ENCODE data around the gene ARSB. TPM values are rescaled to one million over a fixed set of nuclear protein-coding genes. Genes with fewer than 3 reads are reported as not detected.

Gene ARSB
- total RNA-seq, 1 experiment from 2014 or later, result 5.2 TPM

- no peak overlapping the region for H3K4me3 Mint-ChIP-seq (ENCODE audit: unreplicated experiment)
- ChIA-PET CTCF (interaction anchor here (0.9 kb wide), 1 partner anchor 10 kb away, joined by 4 read pairs; no protein-coding TSS in a partner anchor), POLR2A (interaction anchor here (1.0 kb wide), 1 partner anchor 9 kb away, joined by 3 read pairs; no protein-coding TSS in a partner anchor)
- intact Hi-C loops (cut with micrococcal nuclease), result loop anchor here (10.0 kb wide), 1 partner anchor 137 kb away; the partner anchor contains the start of gene LHFPL2
- H3K36me3 Mint-ChIP-seq (ENCODE audit: insufficient read depth, unreplicated experiment), result no peaks in the 10 kb centered on the region
- no peak for TF ChIP-seq CTCF (IDR thresholded peaks at IDR 0.05; ENCODE audit: unreplicated experiment)
- H3K9me3 Mint-ChIP-seq (ENCODE audit: unreplicated experiment), result no peaks in the 10 kb centered on the region
- H3K27me3 Mint-ChIP-seq (ENCODE audit: insufficient read depth, unreplicated experiment), result no peaks in the 10 kb centered on the region
- no TSS peak for BruUV-seq (replicated peaks)
- no peak overlapping the region for H3K27ac Mint-ChIP-seq (ENCODE audit: low read depth, unreplicated experiment)
- no peak for DNase-seq (ENCODE audit: unreplicated experiment)
- H3K4me1 Mint-ChIP-seq (ENCODE audit: insufficient read depth, unreplicated experiment), result peaks cover 18% of the 10 kb centered on the region
These were observed 203.4 kb downstream of the ARSB start for GRCh38 chr5:78781611-78782286.

GRCh38 chr5:78779771-78780616, 205.1 kb downstream of the ARSB start:
- Mint-ChIP-seq H3K36me3 (ENCODE audit: insufficient read depth, unreplicated experiment) (no peaks in the 10 kb centered on the region), H3K27ac (ENCODE audit: low read depth, unreplicated experiment) (peak overlapping the region; percentile 16), H3K4me3 (ENCODE audit: unreplicated experiment) (no peak overlapping the region), H3K27me3 (ENCODE audit: insufficient read depth, unreplicated experiment) (no peaks in the 10 kb centered on the region), H3K4me1 (ENCODE audit: insufficient read depth, unreplicated experiment) (peaks cover 18% of the 10 kb centered on the region), H3K9me3 (ENCODE audit: unreplicated experiment) (no peaks in the 10 kb centered on the region)
- DNase-seq (ENCODE audit: unreplicated experiment), result peak; percentile 87
- ChIA-PET CTCF (interaction anchor here (0.6 to 1.0 kb wide), 4 partner anchors 83 to 374 kb away, joined by 3 to 4 read pairs (median 3); no protein-coding TSS in a partner anchor), POLR2A (no interaction called here)
- no peak for TF ChIP-seq CTCF (IDR thresholded peaks at IDR 0.05; ENCODE audit: unreplicated experiment)
- intact Hi-C loops (cut with micrococcal nuclease), result loop anchor here (10.0 kb wide), 1 partner anchor 135 kb away; the partner anchor contains the start of gene LHFPL2
- BruUV-seq (replicated peaks), result no TSS peak

- BruUV-seq (replicated peaks), result no TSS peak
- H3K4me1 Mint-ChIP-seq (ENCODE audit: insufficient read depth, unreplicated experiment), result peaks cover 18% of the 10 kb centered on the region
- CTCF ChIA-PET, result interaction anchor here (1.0 kb wide), 1 partner anchor 108 kb away, joined by 4 read pairs; no protein-coding TSS in a partner anchor
- DNase-seq (ENCODE audit: unreplicated experiment), result no peak
- peak overlapping the region; percentile 16 for H3K27ac Mint-ChIP-seq (ENCODE audit: low read depth, unreplicated experiment)
- no peaks in the 10 kb centered on the region for H3K27me3 Mint-ChIP-seq (ENCODE audit: insufficient read depth, unreplicated experiment)
- no peak overlapping the region for H3K4me3 Mint-ChIP-seq (ENCODE audit: unreplicated experiment)
- H3K36me3 Mint-ChIP-seq (ENCODE audit: insufficient read depth, unreplicated experiment), result no peaks in the 10 kb centered on the region
- intact Hi-C loops (cut with micrococcal nuclease), result no loop called here
- POLR2A ChIA-PET, result interaction anchor here (1.2 kb wide), 1 partner anchor 32 kb away, joined by 3 read pairs; no protein-coding TSS in a partner anchor
- TF ChIP-seq CTCF (IDR thresholded peaks at IDR 0.05; ENCODE audit: unreplicated experiment), result no peak
- no peaks in the 10 kb centered on the region for H3K9me3 Mint-ChIP-seq (ENCODE audit: unreplicated experiment)
These were observed 205.8 kb downstream of the ARSB start for GRCh38 chr5:78779262-78779661.

- peaks cover 18% of the 10 kb centered on the region for H3K4me1 Mint-ChIP-seq (ENCODE audit: insufficient read depth, unreplicated experiment)
These were observed 206.6 kb downstream of the ARSB start for GRCh38 chr5:78778538-78778937.

More at GRCh38 chr5:78778538-78778937, 206.6 kb downstream of the ARSB start:
- ChIA-PET CTCF (no interaction called here), POLR2A (interaction anchor here (0.7 to 1.2 kb wide), 3 partner anchors 31 to 296 kb away, joined by 3 to 4 read pairs (median 3); no protein-coding TSS in a partner anchor)
- no peak overlapping the region for H3K4me3 Mint-ChIP-seq (ENCODE audit: unreplicated experiment)
- BruUV-seq (replicated peaks), result no TSS peak
- H3K27ac Mint-ChIP-seq (ENCODE audit: low read depth, unreplicated experiment), result no peak overlapping the region
- H3K9me3 Mint-ChIP-seq (ENCODE audit: unreplicated experiment), result no peaks in the 10 kb centered on the region
- intact Hi-C loops (cut with micrococcal nuclease), result no loop called here
- TF ChIP-seq CTCF (IDR thresholded peaks at IDR 0.05; ENCODE audit: unreplicated experiment), result no peak
- DNase-seq (ENCODE audit: unreplicated experiment), result peak; percentile 45
- no peaks in the 10 kb centered on the region for H3K36me3 Mint-ChIP-seq (ENCODE audit: insufficient read depth, unreplicated experiment)
- no peaks in the 10 kb centered on the region for H3K27me3 Mint-ChIP-seq (ENCODE audit: insufficient read depth, unreplicated experiment)
